Loucy (cell line): ENCODE measurements around the gene DNAH1.

Source experiments
- CTCF ChIP-seq: fragments of 200-600 bp; sonication (generic); conservative IDR thresholded peaks from 2 replicates; pipeline ENCODE4 v1.5.1; 2014; ENCODE audit warnings: mild to moderate bottlenecking, antibody characterized with exemption, low read length
- EZH2phosphoT487 ChIP-seq: fragments of 200-600 bp; IDR thresholded peaks from 2 replicates; pipeline ENCODE4 v1.6.1; 2018; ENCODE audit warnings: antibody characterized with exemption, mild to moderate bottlenecking, moderate library complexity, borderline replicate concordance

GRCh38 chr3:52433996-52434479 is 117.9 kb downstream of the DNAH1 start:
- no peak for TF ChIP-seq CTCF
- no peak for TF ChIP-seq EZH2phosphoT487
